ENCODE measurements around the gene TGM1. TPM values are rescaled to one million over a fixed set of nuclear protein-coding genes. Genes with fewer than 3 reads are reported as not detected.

TGM1 gene
- total and polyA plus RNA-seq, 7 donors = 0.33 to 2.7 (median 0.89) TPM; not detected in 1

- H3K4me3 ChIP-seq = no peak overlapping the region
- DNase-seq = no peak
- H3K27me3 ChIP-seq = no peaks in the 10 kb centered on the region
- 80 to 88% methylated on average over 4 of the region's 4 CpGs for WGBS, 2 donors
- H3K9me3 ChIP-seq = no peaks in the 10 kb centered on the region
- no peaks in the 10 kb centered on the region for H3K4me1 ChIP-seq
- intact Hi-C loops (cut with DNase I) = no loop called here
- TF ChIP-seq POLR2AphosphoS5 (IDR thresholded peaks at IDR 0.05) (no peak), POLR2A (IDR thresholded peaks at IDR 0.05) (no peak)
- TF ChIP-seq, protein P1, sequence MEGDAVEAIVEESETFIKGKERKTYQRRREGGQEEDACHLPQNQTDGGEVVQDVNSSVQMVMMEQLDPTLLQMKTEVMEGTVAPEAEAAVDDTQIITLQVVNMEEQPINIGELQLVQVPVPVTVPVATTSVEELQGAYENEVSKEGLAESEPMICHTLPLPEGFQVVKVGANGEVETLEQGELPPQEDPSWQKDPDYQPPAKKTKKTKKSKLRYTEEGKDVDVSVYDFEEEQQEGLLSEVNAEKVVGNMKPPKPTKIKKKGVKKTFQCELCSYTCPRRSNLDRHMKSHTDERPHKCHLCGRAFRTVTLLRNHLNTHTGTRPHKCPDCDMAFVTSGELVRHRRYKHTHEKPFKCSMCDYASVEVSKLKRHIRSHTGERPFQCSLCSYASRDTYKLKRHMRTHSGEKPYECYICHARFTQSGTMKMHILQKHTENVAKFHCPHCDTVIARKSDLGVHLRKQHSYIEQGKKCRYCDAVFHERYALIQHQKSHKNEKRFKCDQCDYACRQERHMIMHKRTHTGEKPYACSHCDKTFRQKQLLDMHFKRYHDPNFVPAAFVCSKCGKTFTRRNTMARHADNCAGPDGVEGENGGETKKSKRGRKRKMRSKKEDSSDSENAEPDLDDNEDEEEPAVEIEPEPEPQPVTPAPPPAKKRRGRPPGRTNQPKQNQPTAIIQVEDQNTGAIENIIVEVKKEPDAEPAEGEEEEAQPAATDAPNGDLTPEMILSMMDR (IDR thresholded peaks at IDR 0.05) = no peak
- H3K27ac ChIP-seq = no peak overlapping the region
- peaks cover 0 to 12% (median 7%) of the 10 kb centered on the region in 4 donors for H3K36me3 ChIP-seq
These were observed 22.4 kb upstream of the TGM1 start for GRCh38 chr14:24285351-24285750.

DNA sequence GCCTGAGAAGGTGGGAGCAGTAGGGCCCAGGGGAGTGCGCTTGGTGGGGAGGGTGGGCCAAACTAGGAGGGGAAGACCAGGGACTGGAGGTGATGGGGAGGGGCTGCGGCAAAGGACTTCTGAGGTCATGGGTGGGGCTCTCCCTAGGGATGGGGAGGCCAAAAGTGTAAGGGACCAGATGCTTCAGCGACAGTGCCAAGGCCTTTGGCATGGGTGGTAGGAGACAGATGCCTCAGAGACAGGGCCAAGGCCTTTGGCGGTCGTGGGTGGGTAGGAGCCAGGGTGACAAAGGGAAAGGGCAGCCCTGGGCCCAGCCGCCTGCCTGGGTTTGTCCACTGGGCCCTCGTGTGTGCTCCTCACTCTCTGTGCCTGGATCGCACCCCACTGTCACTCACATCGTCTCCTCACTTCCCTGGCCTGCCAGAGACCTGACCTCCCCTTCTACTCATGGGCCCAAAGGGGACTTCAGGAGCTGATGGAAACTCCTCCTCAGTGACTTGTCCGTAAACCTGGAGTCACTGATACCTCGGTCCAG is 21.6 kb upstream of the TGM1 start:
- TF ChIP-seq, protein P1 (IDR thresholded peaks at IDR 0.05) = no peak
- TF ChIP-seq POLR2AphosphoS5 (IDR thresholded peaks at IDR 0.05) (no peak), POLR2A (IDR thresholded peaks at IDR 0.05) (no peak), EP300 (IDR thresholded peaks at IDR 0.05) (no peak)
- intact Hi-C loops (cut with DNase I) = no loop called here
- no peaks in the 10 kb centered on the region for H3K4me1 ChIP-seq
- DNase-seq = no peak
- no peaks in the 10 kb centered on the region for H3K9me3 ChIP-seq
- no peaks in the 10 kb centered on the region for H3K27me3 ChIP-seq
- no peak overlapping the region for H3K4me3 ChIP-seq
- WGBS, 2 donors = 83 to 85% methylated on average over 11 of the region's 11 CpGs
- no peak overlapping the region for H3K27ac ChIP-seq
- H3K36me3 ChIP-seq = peaks cover 0 to 4% (median under 1%) of the 10 kb centered on the region in 4 donors

- Histone ChIP-seq H3K4me1 (no peaks in the 10 kb centered on the region), H3K27ac (no peak overlapping the region), H3K9me3 (no peaks in the 10 kb centered on the region), H3K27me3 (no peaks in the 10 kb centered on the region), H3K36me3 (no peaks in the 10 kb centered on the region), H3K4me3 (no peak overlapping the region)
- intact Hi-C loops (cut with DNase I) = no loop called here
- TF ChIP-seq EP300 (IDR thresholded peaks at IDR 0.05) (no peak), POLR2A (IDR thresholded peaks at IDR 0.05) (no peak), POLR2AphosphoS5 (IDR thresholded peaks at IDR 0.05) (no peak)
- TF ChIP-seq, protein P1 (IDR thresholded peaks at IDR 0.05) = no peak
- 91 to 94% methylated on average over 5 of the region's 5 CpGs for WGBS, 2 donors
- DNase-seq = no peak
These were observed 21.0 kb upstream of the TGM1 start for GRCh38 chr14:24283796-24284460.

- H3K27me3 ChIP-seq = no peaks in the 10 kb centered on the region
- intact Hi-C loops (cut with DNase I) = no loop called here
- WGBS, 2 donors = 85 to 89% methylated on average over 3 of the region's 3 CpGs
- H3K4me1 ChIP-seq = no peaks in the 10 kb centered on the region
- H3K27ac ChIP-seq = no peak overlapping the region
- DNase-seq = no peak
- TF ChIP-seq POLR2A (IDR thresholded peaks at IDR 0.05) (no peak), POLR2AphosphoS5 (IDR thresholded peaks at IDR 0.05) (no peak), EP300 (IDR thresholded peaks at IDR 0.05) (no peak)
- TF ChIP-seq, protein P1 (IDR thresholded peaks at IDR 0.05) = no peak
- H3K9me3 ChIP-seq = no peaks in the 10 kb centered on the region
- no peak overlapping the region for H3K4me3 ChIP-seq
- no peaks in the 10 kb centered on the region for H3K36me3 ChIP-seq
These were observed 19.8 kb upstream of the TGM1 start for GRCh38 chr14:24282736-24283135.

Measured in sigmoid colon (tissue), 7 donors.